Measurements from ENCODE around the gene DHRS1.
A peak's percentile ranks its signal among the peaks of the same experiment; 100 is the strongest.

DHRS1 gene

DNA sequence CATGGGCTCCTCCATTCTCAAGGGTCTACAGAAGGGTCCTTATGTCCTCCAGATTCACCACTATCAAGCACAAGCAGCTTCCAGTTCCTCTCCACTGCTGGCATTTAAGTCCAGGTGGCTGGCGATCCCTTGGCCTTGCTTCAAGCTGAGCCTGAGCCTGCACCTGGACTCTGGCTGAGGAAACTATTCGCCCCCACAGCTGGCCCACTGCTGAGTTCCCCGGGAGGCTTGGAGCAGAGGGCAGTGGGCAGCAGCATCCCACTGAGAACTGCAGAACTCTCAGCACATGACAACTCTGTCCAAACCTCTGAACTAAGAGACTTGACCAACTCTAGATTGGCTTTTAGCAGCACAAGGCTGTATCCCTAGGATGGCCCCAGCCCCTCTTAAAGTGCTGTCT is 16.8 kb downstream of the DHRS1 start:
- H3K4me3 ChIP-seq (ENCODE audit: low read length) = no peak overlapping the region
- DNase-seq (ENCODE audit: low read depth) = no peak
- no peak for TF ChIP-seq CTCF (IDR thresholded peaks at IDR 0.05; ENCODE audit: insufficient read depth, low read depth, low read length, missing control alignments)

DNA sequence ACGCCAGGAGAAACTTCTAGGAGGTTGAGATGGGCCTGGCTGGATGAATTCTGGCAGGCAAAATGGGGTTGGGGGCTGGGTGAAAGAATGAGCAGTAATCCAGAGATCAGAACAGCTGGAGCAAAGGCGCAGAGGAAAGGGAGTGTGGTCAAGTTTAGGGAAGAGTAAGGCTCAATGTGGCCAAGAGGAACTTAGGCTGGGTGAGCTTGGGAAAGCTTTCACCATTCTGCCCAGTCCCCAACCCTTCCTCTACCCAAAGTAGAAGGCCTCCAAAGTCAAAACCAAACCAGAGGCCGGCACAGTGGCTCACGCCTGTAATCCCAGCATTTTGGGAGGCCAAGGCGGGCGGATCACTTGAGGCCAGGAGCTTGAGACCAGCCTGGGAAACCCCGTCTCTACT is 17.9 kb downstream of the DHRS1 start:
- DNase-seq (ENCODE audit: low read depth) = no peak
- no peak overlapping the region for H3K4me3 ChIP-seq (ENCODE audit: low read length)
- no peak for TF ChIP-seq CTCF (IDR thresholded peaks at IDR 0.05; ENCODE audit: insufficient read depth, low read depth, low read length, missing control alignments)

DNA sequence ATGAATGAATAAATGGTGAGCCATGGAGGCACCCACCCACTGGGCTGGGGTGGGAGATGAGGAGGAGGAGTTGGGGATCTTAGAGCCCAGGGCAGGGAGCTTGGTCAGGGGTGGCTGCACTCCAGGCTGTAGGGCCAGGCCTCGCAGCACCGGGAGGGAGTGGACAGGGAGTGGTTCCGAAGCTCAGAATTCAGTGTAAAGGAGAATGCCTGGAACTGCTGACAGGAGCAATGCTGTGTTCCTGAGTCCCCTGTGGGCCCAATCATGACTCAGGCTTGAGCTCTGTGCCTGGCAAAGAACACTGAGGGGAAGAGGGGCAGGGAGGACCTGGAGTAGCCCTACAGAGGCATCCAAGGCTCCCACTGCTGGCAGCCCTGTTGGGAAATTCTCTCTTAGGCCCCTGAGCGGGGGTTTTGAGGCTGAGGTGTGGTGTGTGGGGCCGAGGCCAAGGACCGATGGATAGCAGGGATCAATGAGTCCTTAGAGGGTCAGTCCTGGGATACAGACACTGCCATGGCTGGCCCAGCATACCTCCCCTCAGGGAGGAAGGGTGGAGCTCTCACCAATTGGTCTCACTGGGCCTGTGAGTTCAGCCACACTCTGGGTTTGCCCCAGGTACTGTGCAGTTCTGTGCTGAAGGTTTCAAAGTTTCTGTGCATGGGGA is 18.7 kb downstream of the DHRS1 start:
- TF ChIP-seq CTCF (IDR thresholded peaks at IDR 0.05; ENCODE audit: insufficient read depth, low read depth, low read length, missing control alignments) = no peak
- no peak overlapping the region for H3K4me3 ChIP-seq (ENCODE audit: low read length)
- peak; percentile 54 for DNase-seq (ENCODE audit: low read depth)

GRCh38 chr14:24279301-24280186 is 20.0 kb downstream of the DHRS1 start:
- peak; percentile 89 for DNase-seq (ENCODE audit: low read depth)
- no peak overlapping the region for H3K4me3 ChIP-seq (ENCODE audit: low read length)

GRCh38 chr14:24278424-24278823 is 21.2 kb downstream of the DHRS1 start:
- H3K4me3 ChIP-seq (ENCODE audit: low read length) = no peak overlapping the region
- no peak for TF ChIP-seq CTCF (IDR thresholded peaks at IDR 0.05; ENCODE audit: insufficient read depth, low read depth, low read length, missing control alignments)

More at GRCh38 chr14:24279301-24280186, 20.0 kb downstream of the DHRS1 start:
- peak; percentile 60 for TF ChIP-seq CTCF (IDR thresholded peaks at IDR 0.05; ENCODE audit: insufficient read depth, low read depth, low read length, missing control alignments)

DNA sequence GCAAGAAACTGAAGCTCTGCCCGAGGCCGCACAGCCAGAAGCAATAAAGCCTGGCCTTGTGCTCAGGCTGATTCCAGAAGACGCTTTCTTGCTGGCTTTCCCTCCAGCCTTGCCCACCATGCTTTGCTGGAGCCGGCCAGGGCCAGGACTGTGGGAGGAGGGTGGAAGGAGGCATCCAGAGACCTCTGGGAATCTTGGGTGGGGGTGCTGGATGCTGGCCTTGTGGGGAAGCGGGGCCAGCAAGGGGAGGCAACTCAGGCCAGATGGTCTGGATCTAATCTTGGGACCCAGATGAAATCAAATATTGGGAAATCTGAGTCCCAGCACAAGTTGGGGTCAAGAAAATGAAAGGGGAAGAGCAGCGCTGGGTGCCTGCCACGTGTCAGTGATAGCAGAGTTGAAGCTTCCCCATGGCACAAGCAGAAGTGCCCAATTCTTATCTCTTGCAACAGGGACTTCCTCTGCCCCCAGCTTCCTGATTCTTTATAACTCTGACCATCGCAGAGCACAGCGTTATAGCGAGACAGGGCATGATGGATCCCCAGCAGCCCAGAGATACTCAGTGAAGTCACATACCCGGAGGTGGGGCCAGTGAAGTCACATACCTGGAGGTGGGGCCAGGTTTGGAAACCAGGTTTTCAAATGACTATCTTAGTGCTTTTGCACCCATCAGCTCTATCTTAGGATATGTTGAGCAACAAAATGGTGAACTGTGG is 21.8 kb downstream of the DHRS1 start:
- no peak overlapping the region for H3K4me3 ChIP-seq (ENCODE audit: low read length)
- no peak for DNase-seq (ENCODE audit: low read depth)
- no peak for TF ChIP-seq CTCF (IDR thresholded peaks at IDR 0.05; ENCODE audit: insufficient read depth, low read depth, low read length, missing control alignments)

More at GRCh38 chr14:24278424-24278823, 21.2 kb downstream of the DHRS1 start:
- DNase-seq (ENCODE audit: low read depth) = no peak
